GM19372 (cell line): ENCODE results near the gene DNAJC12.
"Not testable (repeated sequence)": the region's sequence is repeated elsewhere in the genome, so short reads cannot be mapped to it uniquely, and the experiment has no call there.

Experiments used
- ATAC-seq: cut with Tn5 transposase; IDR thresholded peaks from one replicate; pipeline ENCODE4 v1.9.1; 2021; ENCODE audit warnings: mild to moderate bottlenecking, low read depth, moderate library complexity; ENCODE audit not compliant: unreplicated experiment

The DNAJC12 gene

DNA sequence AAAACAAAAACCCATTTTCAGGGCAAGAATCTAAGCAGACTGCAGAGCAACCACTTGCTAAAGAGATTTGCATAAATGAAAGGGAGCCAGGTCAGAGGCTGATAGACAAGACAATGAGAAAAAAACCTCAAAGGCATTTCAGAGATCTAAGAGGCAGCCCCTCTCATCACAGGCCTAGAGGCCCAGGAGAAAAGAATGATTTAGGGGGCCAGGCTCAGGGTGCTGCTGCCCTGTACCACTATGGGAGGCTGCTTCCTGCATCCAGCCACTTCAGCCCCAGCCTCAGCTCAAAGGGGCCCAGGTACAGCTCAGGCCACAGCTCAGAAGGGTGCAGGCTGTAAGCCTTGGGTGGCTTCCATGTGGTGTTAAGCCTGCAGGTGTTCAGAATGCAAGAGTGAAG, 3.7 kb upstream of the DNAJC12 start:
- no peak for ATAC-seq

- ATAC-seq = no peak
These were observed 2.0 kb upstream of the DNAJC12 start for GRCh38 chr10:67839951-67840350.

DNA sequence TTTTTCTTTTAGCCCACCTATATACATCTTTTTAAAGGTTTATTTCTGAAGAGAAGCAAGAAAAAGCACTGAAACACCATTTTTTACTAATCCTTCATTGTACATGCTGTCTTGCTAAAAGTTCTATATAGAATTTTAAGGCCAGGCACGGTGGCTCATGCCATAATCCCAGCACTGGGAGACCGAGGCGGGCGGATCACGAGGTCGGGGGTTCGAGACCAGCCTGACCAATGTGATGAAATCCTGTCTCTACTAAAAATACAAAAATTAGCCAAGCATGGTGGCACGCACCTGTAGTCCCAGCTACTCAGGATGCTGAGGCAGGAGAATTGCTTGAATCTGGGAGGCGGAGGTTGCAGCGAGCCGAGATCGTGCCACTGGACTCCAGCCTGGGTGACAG, 1.5 kb upstream of the DNAJC12 start:
- not testable (repeated sequence) for ATAC-seq

DNA sequence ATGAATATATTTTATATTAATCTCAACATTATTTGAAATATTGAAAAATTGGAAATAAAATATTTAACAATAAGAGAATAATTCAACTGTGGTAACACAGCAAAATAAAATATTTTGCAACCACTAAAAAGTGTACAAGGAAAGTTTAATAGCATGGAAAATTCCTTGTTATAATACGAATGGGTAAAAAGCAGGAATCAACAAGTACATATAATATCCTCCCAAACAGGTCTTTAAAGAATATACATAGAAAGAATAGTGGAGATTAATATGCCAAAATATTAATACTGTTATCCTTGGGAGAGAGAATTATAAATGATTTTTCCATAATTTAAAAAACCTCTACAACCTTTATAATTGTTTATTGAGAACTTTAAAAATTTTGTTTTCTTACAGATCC, 1.0 kb downstream of the DNAJC12 start:
- no peak for ATAC-seq

- ATAC-seq = no peak
These were observed 1.5 kb downstream of the DNAJC12 start for GRCh38 chr10:67836488-67836887.

DNA sequence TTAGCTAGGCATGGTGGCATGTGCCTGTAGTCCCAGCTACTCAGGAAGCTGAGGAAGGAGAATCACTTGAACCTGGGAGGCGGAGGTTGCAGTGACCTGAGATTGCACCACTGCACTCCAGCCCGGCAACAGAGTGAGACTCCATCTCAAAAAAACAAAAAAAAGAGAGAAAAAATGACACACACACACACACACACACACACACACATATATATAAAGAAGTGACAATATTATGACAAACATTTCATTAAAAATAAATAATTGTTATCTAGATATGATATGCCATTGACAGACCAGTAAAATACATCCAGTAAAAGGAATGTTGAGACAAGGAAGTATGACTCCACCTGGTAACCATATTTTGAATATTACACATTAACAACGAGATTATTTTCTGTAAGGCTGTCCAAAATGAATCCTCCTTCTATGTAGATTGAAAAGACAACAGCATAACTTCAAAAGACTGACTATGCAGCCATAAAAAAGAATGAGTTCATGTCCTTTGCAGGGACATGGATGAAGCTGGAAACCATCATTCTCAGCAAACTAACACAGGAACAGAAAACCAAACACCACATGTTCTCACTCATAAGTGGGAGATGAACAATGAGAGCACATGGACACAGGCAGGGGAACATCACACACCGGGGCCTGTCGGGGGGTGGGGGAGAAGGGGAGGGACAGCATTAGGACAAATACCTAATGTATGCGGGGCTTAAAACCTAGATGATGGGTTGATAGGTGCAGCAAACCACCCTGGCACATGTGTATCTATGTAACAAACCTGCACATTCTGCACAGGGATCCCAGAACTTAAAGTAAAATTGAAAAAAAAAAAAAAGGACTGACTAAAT, 2.2 kb downstream of the DNAJC12 start:
- not testable (repeated sequence) for ATAC-seq

GRCh38 chr10:67834375-67834774, 3.6 kb downstream of the DNAJC12 start:
- no peak for ATAC-seq

GRCh38 chr10:67827811-67828210, 10.2 kb downstream of the DNAJC12 start:
- no peak for ATAC-seq

GRCh38 chr10:67819768-67820204, 18.2 kb downstream of the DNAJC12 start:
- ATAC-seq = no peak

- ATAC-seq = no peak
These were observed 19.7 kb downstream of the DNAJC12 start for GRCh38 chr10:67818323-67818722.

- no peak for ATAC-seq
These were observed 21.3 kb downstream of the DNAJC12 start for GRCh38 chr10:67816719-67817118.

DNA sequence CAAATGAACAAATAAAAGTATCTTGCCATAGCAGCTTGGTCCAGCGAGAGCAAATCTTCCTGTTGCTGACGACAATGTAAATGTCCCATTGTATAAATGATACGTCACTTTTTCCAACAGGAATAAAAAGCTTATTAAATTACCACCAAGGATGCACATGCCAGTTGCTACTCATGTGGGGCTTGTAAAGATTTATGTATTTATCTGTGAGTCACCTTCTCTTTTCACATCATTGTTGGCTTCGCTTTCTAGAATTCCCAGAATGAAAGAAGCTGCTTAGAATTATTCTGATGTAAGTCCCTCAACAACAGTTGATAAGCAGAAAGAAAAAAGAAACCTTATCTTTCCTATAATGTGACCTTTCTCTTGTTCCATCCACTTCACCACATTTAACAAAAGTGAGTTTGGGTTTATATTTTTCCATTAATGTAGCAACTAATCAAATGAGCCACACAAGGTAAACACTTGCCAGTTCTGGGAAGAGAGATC, 22.4 kb downstream of the DNAJC12 start:
- no peak for ATAC-seq

DNA sequence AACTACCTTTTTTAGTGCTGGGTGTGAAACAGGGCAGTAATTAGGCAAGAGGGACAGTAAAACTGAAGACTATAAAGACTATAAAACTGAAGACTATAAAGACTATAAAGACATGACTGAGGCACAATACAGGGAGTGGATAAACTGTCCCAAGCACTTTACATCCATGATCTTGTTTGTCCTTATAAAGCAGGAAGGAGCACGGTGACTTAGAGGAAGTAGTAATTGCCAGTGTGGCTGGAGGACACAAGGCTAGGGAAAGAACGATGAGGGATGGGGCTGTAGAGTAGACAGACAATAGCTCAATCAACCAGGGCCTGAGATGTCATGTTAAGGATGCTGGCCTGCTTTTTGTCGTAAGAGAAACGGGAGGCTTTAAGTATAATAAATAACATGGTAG, 26.0 kb downstream of the DNAJC12 start:
- ATAC-seq = no peak

- ATAC-seq = no peak
These were observed 28.9 kb downstream of the DNAJC12 start for GRCh38 chr10:67809107-67809506.

GRCh38 chr10:67808704-67809103, 29.3 kb downstream of the DNAJC12 start:
- ATAC-seq = no peak

DNA sequence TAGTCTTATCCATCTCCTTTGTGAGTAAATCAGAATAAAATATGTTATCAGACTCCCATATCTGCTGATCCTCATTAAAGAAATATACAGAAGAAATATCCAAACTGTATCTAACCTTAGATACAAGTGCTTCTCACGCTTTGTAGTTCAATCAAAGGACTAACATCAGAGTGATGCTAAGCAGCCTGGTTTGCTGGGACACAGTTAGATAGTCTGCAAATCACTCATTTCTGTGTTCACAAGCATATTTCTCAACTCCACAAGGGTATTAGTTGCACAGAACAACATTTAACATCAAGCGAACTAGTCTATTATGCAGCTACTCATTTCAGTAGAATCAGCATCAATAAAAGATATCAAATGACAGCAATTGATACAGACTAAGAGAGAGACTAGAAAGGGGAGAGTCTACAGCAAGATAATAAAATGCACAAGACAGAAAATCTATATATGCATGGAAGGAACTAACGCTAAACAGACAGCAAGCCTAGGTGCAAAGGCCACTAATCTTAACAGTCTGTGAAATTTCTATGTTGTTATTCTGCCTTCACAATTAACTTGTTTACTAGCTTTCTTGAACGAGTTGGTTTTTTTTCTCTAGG, 30.0 kb downstream of the DNAJC12 start:
- ATAC-seq = no peak

DNA sequence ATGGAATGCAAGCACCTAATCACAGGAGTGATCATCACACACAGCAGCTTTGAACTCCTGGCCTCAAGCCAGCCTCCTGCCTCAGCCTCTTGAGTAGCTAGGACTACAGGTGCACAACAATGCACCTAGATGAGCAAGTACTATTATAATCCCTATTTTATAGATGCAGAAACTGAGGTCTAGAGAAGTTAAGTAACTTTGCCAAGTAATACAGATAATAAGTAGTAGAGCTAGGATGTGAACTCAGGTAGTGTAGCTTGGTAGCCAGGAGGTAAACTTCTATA, 33.7 kb downstream of the DNAJC12 start:
- ATAC-seq = no peak

DNA sequence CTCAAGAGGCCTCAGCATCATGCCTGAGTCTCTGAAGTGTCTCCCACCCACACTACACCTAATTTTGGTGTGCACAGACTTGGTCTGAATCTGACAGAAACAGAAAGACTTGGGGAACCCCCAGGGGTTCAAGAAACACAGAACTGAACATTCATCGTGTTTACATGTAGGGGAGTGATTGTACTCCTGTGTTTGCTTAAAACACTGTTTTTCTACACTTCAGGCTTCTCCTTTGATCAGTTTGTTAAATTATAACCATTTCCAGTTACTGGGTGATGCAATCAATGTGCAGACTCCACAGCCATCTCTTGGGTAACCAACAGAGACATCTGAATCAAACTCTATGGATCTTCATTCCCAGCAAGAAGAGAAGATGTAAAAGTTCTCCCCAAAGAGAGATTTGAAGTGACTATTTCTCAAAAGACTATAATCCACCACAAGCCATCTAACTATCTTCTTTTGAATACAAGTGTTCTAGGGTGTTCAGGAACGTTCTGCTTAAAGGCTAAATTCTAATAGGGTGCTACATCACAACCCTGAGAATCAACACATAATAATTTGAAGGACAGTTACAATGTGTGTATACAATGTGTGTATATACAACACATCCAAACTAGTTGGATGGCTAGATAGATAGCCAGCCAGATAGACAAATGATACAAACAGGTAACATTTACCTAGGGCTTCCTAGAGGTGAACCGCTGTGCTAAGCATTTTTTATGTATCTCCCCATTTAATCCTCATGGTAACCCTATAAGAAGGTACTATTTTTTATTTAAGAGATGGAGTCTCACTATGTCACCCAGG, 34.2 kb downstream of the DNAJC12 start:
- no peak for ATAC-seq

GRCh38 chr10:67802767-67803538, 35.0 kb downstream of the DNAJC12 start:
- ATAC-seq = no peak

DNA sequence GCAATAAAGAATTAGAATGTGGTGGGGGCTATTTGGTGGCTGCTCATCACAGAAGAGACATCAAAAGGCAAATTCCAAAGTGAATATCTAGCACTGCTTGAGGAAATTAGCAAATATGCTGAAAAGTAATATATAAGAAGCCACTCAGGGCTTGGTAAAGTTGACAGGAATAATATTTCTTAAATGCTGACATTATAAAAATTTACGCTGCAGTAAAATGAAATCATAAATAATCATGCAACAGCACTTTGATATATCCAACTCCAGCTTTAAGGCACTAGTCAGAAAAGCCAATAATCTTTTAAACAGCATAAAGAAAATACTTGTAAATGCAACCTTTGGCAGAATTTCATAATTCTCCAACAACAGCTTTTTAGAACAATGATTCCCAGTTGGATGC, 36.9 kb downstream of the DNAJC12 start:
- no peak for ATAC-seq
